ENCODE measurements around the gene SLC9A3. TPM values are rescaled to one million over a fixed set of nuclear protein-coding genes. Genes with fewer than 3 reads are reported as not detected.
"Not testable (repeated sequence)": the region's sequence is repeated elsewhere in the genome, so short reads cannot be mapped to it uniquely, and the experiment has no call there.

Gene SLC9A3
- total RNA-seq, 5 donors from 2014 or later (not counting 1 experiment from before 2014, with no cell fraction given) = 1.9 to 3.5 (median 2.5) TPM

GRCh38 chr5:514101-514485 lies 10.2 kb downstream of the SLC9A3 start:
- WGBS (ENCODE audit: insufficient coverage) = 84% methylated on average over 7 of the region's 12 CpGs
- Mint-ChIP-seq H3K27me3 (peaks cover 18 to 30% of the 10 kb centered on the region in 2 donors), H3K27ac (no peak overlapping the region), H3K4me3 (no peak overlapping the region), H3K4me1 (no peaks in the 10 kb centered on the region), H3K36me3 (no peaks in the 10 kb centered on the region), H3K9me3 (peaks cover 0 to 10% (median 0%) of the 10 kb centered on the region in 3 donors)
- Histone ChIP-seq H3K27me3 (replicated peaks in 1 of 2; ENCODE audit: control insufficient read depth in 2 of 2, extremely low read depth in 1 of 2, insufficient read depth in 2 of 2, low read length in 1 of 2) (peaks cover 0 to 60% of the 10 kb centered on the region in 2 experiments), H3K4me1 (ENCODE audit: control insufficient read depth in 1 of 2, extremely low read depth in 1 of 2, insufficient read depth in 2 of 2, low read length in 2 of 2) (no peaks in the 10 kb centered on the region), H3K9me3 (no peaks in the 10 kb centered on the region), H3K36me3 (ENCODE audit: control insufficient read depth in 2 of 2, extremely low read depth in 1 of 2, insufficient read depth in 1 of 2, low read length in 1 of 2) (no peaks in the 10 kb centered on the region), H3K4me3 (ENCODE audit: control insufficient read depth in 1 of 2, extremely low read depth in 1 of 2, low read length in 1 of 2) (no peak overlapping the region), H3K27ac (ENCODE audit: low read length) (no peak overlapping the region)
- POLR2A ChIA-PET = no interaction called here
- no peak for DNase-seq
- ATAC-seq (replicated peaks in 1 of 4) = no peak
- CTCF ChIA-PET = no interaction called here

GRCh38 chr5:513216-514100 lies 10.8 kb downstream of the SLC9A3 start:
- Histone ChIP-seq H3K27ac (ENCODE audit: low read length) (no peak overlapping the region), H3K36me3 (ENCODE audit: control insufficient read depth in 2 of 2, extremely low read depth in 1 of 2, insufficient read depth in 1 of 2, low read length in 1 of 2) (no peaks in the 10 kb centered on the region), H3K9me3 (no peaks in the 10 kb centered on the region), H3K27me3 (replicated peaks in 1 of 2; ENCODE audit: control insufficient read depth in 2 of 2, extremely low read depth in 1 of 2, insufficient read depth in 2 of 2, low read length in 1 of 2) (peaks cover 0 to 53% of the 10 kb centered on the region in 2 experiments), H3K4me1 (ENCODE audit: control insufficient read depth in 1 of 2, extremely low read depth in 1 of 2, insufficient read depth in 2 of 2, low read length in 2 of 2) (no peaks in the 10 kb centered on the region), H3K4me3 (ENCODE audit: control insufficient read depth in 1 of 2, extremely low read depth in 1 of 2, low read length in 1 of 2) (no peak overlapping the region)
- CTCF ChIA-PET = no interaction called here
- no peaks in the 10 kb centered on the region for H3K4me1 Mint-ChIP-seq
- POLR2A ChIA-PET = no interaction called here
- no peak overlapping the region for H3K27ac Mint-ChIP-seq
- peak in 1 of 4 experiments; percentile 27 for ATAC-seq (replicated peaks in 1 of 4)
- H3K36me3 Mint-ChIP-seq = no peaks in the 10 kb centered on the region
- no peak for DNase-seq
- 50% methylated on average over 16 of the region's 31 CpGs for WGBS (ENCODE audit: insufficient coverage)
- peaks cover 0 to 10% (median 0%) of the 10 kb centered on the region in 3 donors for H3K9me3 Mint-ChIP-seq
- H3K4me3 Mint-ChIP-seq = no peak overlapping the region
- H3K27me3 Mint-ChIP-seq = peaks cover 16 to 26% of the 10 kb centered on the region in 2 donors

DNA sequence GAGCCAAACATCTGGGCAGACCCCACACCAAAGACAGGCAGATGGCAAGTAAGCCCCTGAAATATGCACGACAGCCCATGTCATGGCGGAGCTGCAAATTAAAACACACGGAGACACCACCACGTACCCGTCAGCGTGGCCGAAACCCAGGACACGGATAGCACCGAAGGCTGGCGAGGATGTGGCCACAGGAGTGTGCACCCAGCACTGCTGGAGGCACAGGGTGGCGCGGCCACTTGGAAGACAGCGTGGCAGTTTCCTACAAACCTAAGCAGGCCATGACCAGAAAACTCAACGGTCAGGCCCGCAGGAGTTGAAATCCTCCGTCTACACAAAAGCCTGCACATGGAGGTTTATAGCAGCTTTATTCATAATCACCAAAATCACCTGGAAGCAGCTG lies 12.8 kb downstream of the SLC9A3 start:
- ChIA-PET CTCF (no interaction called here), POLR2A (no interaction called here)
- Mint-ChIP-seq H3K4me3 (no peak overlapping the region), H3K4me1 (no peaks in the 10 kb centered on the region), H3K27me3 (peaks cover 3 to 10% of the 10 kb centered on the region in 2 donors), H3K27ac (no peak overlapping the region), H3K36me3 (no peaks in the 10 kb centered on the region), H3K9me3 (no peaks in the 10 kb centered on the region)
- H3K4me3 ChIP-seq (ENCODE audit: control insufficient read depth in 1 of 2, extremely low read depth in 1 of 2, low read length in 1 of 2) = no peak overlapping the region
- no peak for ATAC-seq (replicated peaks in 1 of 4)
- no peak overlapping the region for H3K27ac ChIP-seq (ENCODE audit: low read length)
- no peaks in the 10 kb centered on the region for H3K36me3 ChIP-seq (ENCODE audit: control insufficient read depth in 2 of 2, extremely low read depth in 1 of 2, insufficient read depth in 1 of 2, low read length in 1 of 2)
- H3K27me3 ChIP-seq (replicated peaks in 1 of 2; ENCODE audit: control insufficient read depth in 2 of 2, extremely low read depth in 1 of 2, insufficient read depth in 2 of 2, low read length in 1 of 2) = peaks cover 0 to 39% of the 10 kb centered on the region in 2 experiments
- no peaks in the 10 kb centered on the region for H3K4me1 ChIP-seq (ENCODE audit: control insufficient read depth in 1 of 2, extremely low read depth in 1 of 2, insufficient read depth in 2 of 2, low read length in 2 of 2)
- H3K9me3 ChIP-seq = no peaks in the 10 kb centered on the region
- WGBS (ENCODE audit: insufficient coverage) = 93% methylated on average over 13 of the region's 16 CpGs
- DNase-seq = no peak

DNA sequence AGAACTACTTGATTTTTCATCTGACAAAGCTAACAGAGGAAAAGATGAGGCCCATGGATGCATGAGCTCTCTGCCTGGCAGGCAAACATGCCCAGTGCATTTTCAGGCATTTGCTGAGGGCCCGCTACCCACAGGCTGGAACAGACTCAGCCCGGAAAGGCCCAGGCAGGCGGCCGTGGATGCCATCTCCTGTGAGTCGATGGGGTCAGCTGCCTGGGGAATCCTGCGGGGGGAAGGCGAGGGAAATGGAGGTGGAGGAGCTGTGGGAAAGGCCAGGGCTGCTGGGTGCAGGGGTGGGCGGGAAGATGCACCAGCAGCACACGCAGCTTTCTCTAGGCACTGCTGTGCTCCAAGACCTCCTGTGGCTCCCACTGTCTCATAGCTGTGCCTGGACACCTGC lies 13.7 kb downstream of the SLC9A3 start:
- DNase-seq (no peak), ATAC-seq (replicated peaks in 1 of 4) (no peak)
- Histone ChIP-seq H3K4me1 (ENCODE audit: control insufficient read depth in 1 of 2, extremely low read depth in 1 of 2, insufficient read depth in 2 of 2, low read length in 2 of 2) (no peaks in the 10 kb centered on the region), H3K27me3 (replicated peaks in 1 of 2; ENCODE audit: control insufficient read depth in 2 of 2, extremely low read depth in 1 of 2, insufficient read depth in 2 of 2, low read length in 1 of 2) (peaks cover 0 to 39% of the 10 kb centered on the region in 2 experiments), H3K4me3 (ENCODE audit: control insufficient read depth in 1 of 2, extremely low read depth in 1 of 2, low read length in 1 of 2) (no peak overlapping the region), H3K36me3 (ENCODE audit: control insufficient read depth in 2 of 2, extremely low read depth in 1 of 2, insufficient read depth in 1 of 2, low read length in 1 of 2) (no peaks in the 10 kb centered on the region), H3K27ac (ENCODE audit: low read length) (no peak overlapping the region), H3K9me3 (no peaks in the 10 kb centered on the region)
- WGBS (ENCODE audit: insufficient coverage) = 87% methylated on average over 9 of the region's 9 CpGs
- H3K27ac Mint-ChIP-seq = no peak overlapping the region
- H3K9me3 Mint-ChIP-seq = no peaks in the 10 kb centered on the region
- ChIA-PET POLR2A (no interaction called here), CTCF (no interaction called here)
- no peaks in the 10 kb centered on the region for H3K36me3 Mint-ChIP-seq
- H3K4me3 Mint-ChIP-seq = no peak overlapping the region
- H3K4me1 Mint-ChIP-seq = no peaks in the 10 kb centered on the region
- H3K27me3 Mint-ChIP-seq = peaks cover 3 to 5% of the 10 kb centered on the region in 2 donors

DNA sequence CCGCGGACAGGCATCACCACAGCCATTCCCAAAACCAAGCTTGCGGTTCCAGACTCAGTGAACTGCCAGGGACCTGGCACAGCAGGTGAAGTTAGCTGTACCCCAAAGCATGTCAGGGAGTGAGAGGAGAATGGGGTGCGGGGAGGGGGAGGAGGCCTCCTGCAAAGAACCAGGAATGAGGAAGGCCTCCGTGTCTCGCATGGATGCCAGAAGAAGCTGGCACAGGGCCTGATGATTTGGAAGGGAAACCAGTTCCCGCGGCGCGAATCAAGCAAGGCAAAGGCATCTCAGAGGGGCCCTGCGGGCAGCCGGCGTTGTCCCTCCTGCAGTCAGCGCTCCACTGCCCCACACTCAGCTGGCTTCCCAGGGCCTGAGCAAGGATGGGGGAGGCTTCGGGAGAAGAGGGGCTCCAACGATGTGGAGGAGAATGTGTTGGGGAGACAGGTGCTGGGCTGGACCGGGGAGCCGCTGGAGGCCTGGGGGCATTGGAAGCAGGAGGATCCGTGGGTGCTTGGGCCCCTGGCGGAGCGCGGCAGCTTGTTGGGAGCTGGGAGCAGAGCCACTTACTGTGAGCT lies 14.6 kb downstream of the SLC9A3 start:
- H3K4me1 ChIP-seq (ENCODE audit: control insufficient read depth in 1 of 2, extremely low read depth in 1 of 2, insufficient read depth in 2 of 2, low read length in 2 of 2) = no peaks in the 10 kb centered on the region
- Mint-ChIP-seq H3K36me3 (no peaks in the 10 kb centered on the region), H3K9me3 (no peaks in the 10 kb centered on the region), H3K4me3 (no peak overlapping the region), H3K27me3 (peaks cover 0 to 1% of the 10 kb centered on the region in 2 donors), H3K27ac (no peak overlapping the region), H3K4me1 (no peaks in the 10 kb centered on the region)
- no peaks in the 10 kb centered on the region for H3K36me3 ChIP-seq (ENCODE audit: control insufficient read depth in 2 of 2, extremely low read depth in 1 of 2, insufficient read depth in 1 of 2, low read length in 1 of 2)
- ATAC-seq (replicated peaks in 1 of 4) (no peak), DNase-seq (no peak)
- no peak overlapping the region for H3K4me3 ChIP-seq (ENCODE audit: control insufficient read depth in 1 of 2, extremely low read depth in 1 of 2, low read length in 1 of 2)
- peaks cover 0 to 31% of the 10 kb centered on the region in 2 experiments for H3K27me3 ChIP-seq (replicated peaks in 1 of 2; ENCODE audit: control insufficient read depth in 2 of 2, extremely low read depth in 1 of 2, insufficient read depth in 2 of 2, low read length in 1 of 2)
- WGBS (ENCODE audit: insufficient coverage) = 88% methylated on average over 19 of the region's 22 CpGs
- H3K9me3 ChIP-seq = no peaks in the 10 kb centered on the region
- no peak overlapping the region for H3K27ac ChIP-seq (ENCODE audit: low read length)
- ChIA-PET POLR2A (no interaction called here), CTCF (no interaction called here)

DNA sequence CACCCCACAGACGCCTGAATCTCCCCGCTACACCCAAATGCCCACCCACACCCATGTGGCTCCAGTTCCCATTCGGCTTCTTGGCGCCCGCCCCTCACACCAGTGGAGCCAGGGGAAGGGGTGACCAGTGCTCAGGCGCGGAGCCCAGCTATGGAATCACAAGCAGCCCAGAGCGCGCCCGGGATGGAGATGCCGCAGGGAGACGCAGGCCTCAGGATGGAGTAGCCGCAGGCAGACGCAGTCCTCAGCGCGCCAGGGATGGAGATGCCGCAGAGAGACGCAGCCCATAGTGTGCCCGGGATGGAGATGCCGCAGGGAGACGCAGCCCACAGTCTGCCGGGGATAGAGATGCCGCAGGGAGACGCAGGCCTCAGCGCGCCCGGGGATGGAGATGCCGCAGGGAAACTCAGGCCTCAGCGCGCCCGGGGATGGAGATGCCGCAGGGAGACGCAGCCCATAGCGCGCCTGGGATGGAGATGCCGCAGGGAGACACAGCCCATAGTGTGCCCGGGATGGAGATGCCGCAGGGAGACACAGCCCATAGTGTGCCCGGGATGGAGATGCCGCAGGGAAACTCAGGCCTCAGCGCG lies 16.2 kb downstream of the SLC9A3 start:
- H3K4me3 ChIP-seq (ENCODE audit: control insufficient read depth in 1 of 2, extremely low read depth in 1 of 2, low read length in 1 of 2); POLR2A ChIA-PET; H3K4me1 ChIP-seq (ENCODE audit: control insufficient read depth in 1 of 2, extremely low read depth in 1 of 2, insufficient read depth in 2 of 2, low read length in 2 of 2); ATAC-seq (replicated peaks in 1 of 4); H3K36me3 Mint-ChIP-seq; H3K9me3 Mint-ChIP-seq; H3K36me3 ChIP-seq (ENCODE audit: control insufficient read depth in 2 of 2, extremely low read depth in 1 of 2, insufficient read depth in 1 of 2, low read length in 1 of 2); DNase-seq; H3K4me1 Mint-ChIP-seq; H3K4me3 Mint-ChIP-seq; H3K9me3 ChIP-seq; H3K27ac Mint-ChIP-seq; CTCF ChIA-PET; H3K27ac ChIP-seq (ENCODE audit: low read length); H3K27me3 Mint-ChIP-seq: not testable (repeated sequence)
- WGBS (ENCODE audit: insufficient coverage) = 99% methylated on average over 36 of the region's 42 CpGs
- H3K27me3 ChIP-seq (replicated peaks in 1 of 2; ENCODE audit: control insufficient read depth in 2 of 2, extremely low read depth in 1 of 2, insufficient read depth in 2 of 2, low read length in 1 of 2) = peaks cover 0 to 27% of the 10 kb centered on the region in 2 experiments
